Transverse colon (tissue), 4 donors: ENCODE data around the gene TBX1. TPM values are rescaled to one million over a fixed set of nuclear protein-coding genes. Genes with fewer than 3 reads are reported as not detected.

Experiments
- DNase-seq: peaks from one replicate; pipeline ENCODE4 v3.0.0-alpha.2; 2019
- H3K27ac ChIP-seq, 4 donors: fragments of 200-600 bp; sonication (generic); 2 replicates each; pipeline ENCODE4 v1.5.1; 2016 to 2018; ENCODE audit warnings: inconsistent platforms in 4 of 4
- H3K27me3 ChIP-seq: fragments of 200-600 bp; sonication (generic); 2 replicates; pipeline ENCODE4 v1.5.1; 2017; ENCODE audit warnings: inconsistent platforms
- H3K36me3 ChIP-seq, 4 donors: fragments of 200-600 bp; sonication (generic); 2 replicates each; pipeline ENCODE4 v1.5.1; 2017 to 2019; ENCODE audit warnings: inconsistent platforms in 4 of 4
- H3K4me1 ChIP-seq, 4 donors: fragments of 200-600 bp; sonication (generic); 2 replicates each; pipeline ENCODE4 v1.5.1; 2017 to 2020; ENCODE audit warnings: inconsistent platforms in 4 of 4
- H3K4me3 ChIP-seq, 4 donors: fragments of 200-600 bp; sonication (generic); 1 replicate in 1 of 4; 2 replicates in 3 of 4; pipeline versions ENCODE4 v1.5.1 to v1.6.1; 2017 to 2019; ENCODE audit warnings: inconsistent platforms in 4 of 4
- H3K9me3 ChIP-seq, 2 donors: fragments of 200-600 bp; sonication (generic); 2 replicates each; pipeline ENCODE4 v1.5.1; 2017 to 2019; ENCODE audit warnings: inconsistent platforms in 2 of 2
- EP300 ChIP-seq: sonication (generic); formaldehyde crosslinking; IDR thresholded peaks from one replicate; pipeline ENCODE4 v1.6.1; 2017; ENCODE audit warnings: antibody characterized with exemption, low read depth
- POLR2A ChIP-seq: fragments of 450-650 bp; IDR thresholded peaks from one replicate; pipeline ENCODE4 v1.6.1; 2016; ENCODE audit warnings: antibody characterized with exemption, mild to moderate bottlenecking, moderate library complexity
- POLR2AphosphoS5 ChIP-seq, 3 donors: sonication (generic); formaldehyde crosslinking; IDR thresholded peaks; one replicate each; pipeline ENCODE4 v1.6.1; 2016; ENCODE audit warnings: antibody characterized with exemption in 3 of 3
- WGBS, 2 donors: methylation state at CpG; one replicate each; pipeline ENCODE4 v1.1.5; 2018; ENCODE audit warnings: low coverage in 1 of 2; 5-methylcytosine and 5-hydroxymethylcytosine counted together
- in situ Hi-C, 4 donors: fragments of 200-750 bp; cut with MboI; loops; one replicate each; pipeline versions ENCODE4 v1.15.0 to v1.15.1; 2017; ENCODE audit warnings: low sequenced_read_pairs in 3 of 4, low pct_ligation_motif_present in 1 of 4, low pct_unique_long_range_greater_than_20kb in 1 of 4
- intact Hi-C: fragments of 100-400 bp; cut with DNase I; formaldehyde crosslinking; loops from one replicate; pipeline ENCODE4 v1.15.1; 2023; ENCODE audit warnings: low total_unique reads
- total RNA-seq, 4 donors: library from RNA; depleted of rRNA; stranded (reverse); fragments of >200 nt; gene quantifications; one replicate each; pipeline ENCODE4 v1.1.0, GENCODE V29; 2016
- TF ChIP-seq, protein P1 (sequence below), 5 experiments: fragments of 200-600 bp in 3 of 5; fragments of 450-650 bp in 2 of 5; sonication (generic) in 3 of 5; IDR thresholded peaks; 1 replicate in 2 of 5; 2 replicates in 3 of 5; pipeline ENCODE4 v1.5.1; 2016 to 2017; ENCODE audit warnings: antibody characterized with exemption in 5 of 5, inconsistent platforms in 3 of 5, mild to moderate bottlenecking in 2 of 5, moderate library complexity in 1 of 5

TBX1 gene
- total RNA-seq, 4 donors from 2014 or later: 1.1 to 1.3 TPM; not detected in 2

DNA sequence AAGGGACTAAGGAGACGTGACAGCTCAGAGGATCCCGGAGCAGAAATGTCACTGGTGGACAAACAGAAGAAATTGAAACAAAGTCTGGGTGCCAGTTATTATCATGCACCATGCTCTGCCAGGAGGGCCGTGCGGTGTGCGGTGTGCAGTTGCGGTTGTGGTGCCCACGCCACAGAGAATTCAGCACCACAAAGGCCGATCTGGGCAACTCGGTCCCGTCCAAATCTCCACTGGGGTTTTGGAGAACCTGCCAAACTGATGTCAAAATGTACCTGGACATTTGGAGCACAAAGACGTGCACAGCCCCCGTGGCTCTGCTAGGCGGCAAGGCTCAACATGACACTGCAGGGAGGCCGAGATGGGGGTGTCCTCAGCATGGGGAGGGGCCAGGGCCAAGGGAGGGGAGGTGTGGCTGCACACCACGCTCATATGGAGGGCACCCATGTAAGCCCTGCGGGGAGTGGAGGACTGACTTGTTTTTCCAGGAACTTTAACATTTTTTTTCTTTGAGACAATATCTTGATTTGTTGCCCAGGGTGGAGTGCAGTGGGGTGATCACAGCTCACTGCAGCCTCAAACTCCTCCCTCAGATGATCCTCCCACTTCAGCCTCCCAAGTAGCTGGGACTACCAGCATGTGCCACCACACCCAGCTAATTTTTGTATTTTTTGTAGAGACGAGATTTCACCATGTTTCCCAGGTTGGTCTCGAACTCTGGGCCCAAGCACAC is 54.7 kb downstream of the TBX1 start:
- no peak for DNase-seq
- no peak overlapping the region for H3K27ac ChIP-seq
- no peaks in the 10 kb centered on the region for H3K9me3 ChIP-seq
- 93% methylated on average over 18 of the region's 18 CpGs; no CpG with 5 or more reads in 1 of the 2 donors for WGBS, 2 donors
- in situ Hi-C loops (no loop called here), intact Hi-C loops (no loop called here)
- H3K27me3 ChIP-seq: no peaks in the 10 kb centered on the region
- no peak overlapping the region for H3K4me3 ChIP-seq
- TF ChIP-seq POLR2A: no peak
- TF ChIP-seq, protein P1, sequence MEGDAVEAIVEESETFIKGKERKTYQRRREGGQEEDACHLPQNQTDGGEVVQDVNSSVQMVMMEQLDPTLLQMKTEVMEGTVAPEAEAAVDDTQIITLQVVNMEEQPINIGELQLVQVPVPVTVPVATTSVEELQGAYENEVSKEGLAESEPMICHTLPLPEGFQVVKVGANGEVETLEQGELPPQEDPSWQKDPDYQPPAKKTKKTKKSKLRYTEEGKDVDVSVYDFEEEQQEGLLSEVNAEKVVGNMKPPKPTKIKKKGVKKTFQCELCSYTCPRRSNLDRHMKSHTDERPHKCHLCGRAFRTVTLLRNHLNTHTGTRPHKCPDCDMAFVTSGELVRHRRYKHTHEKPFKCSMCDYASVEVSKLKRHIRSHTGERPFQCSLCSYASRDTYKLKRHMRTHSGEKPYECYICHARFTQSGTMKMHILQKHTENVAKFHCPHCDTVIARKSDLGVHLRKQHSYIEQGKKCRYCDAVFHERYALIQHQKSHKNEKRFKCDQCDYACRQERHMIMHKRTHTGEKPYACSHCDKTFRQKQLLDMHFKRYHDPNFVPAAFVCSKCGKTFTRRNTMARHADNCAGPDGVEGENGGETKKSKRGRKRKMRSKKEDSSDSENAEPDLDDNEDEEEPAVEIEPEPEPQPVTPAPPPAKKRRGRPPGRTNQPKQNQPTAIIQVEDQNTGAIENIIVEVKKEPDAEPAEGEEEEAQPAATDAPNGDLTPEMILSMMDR (IDR thresholded peaks at IDR 0.05): no peak
- TF ChIP-seq POLR2AphosphoS5 (IDR thresholded peaks at IDR 0.05): no peak
- no peak for TF ChIP-seq EP300
- H3K4me1 ChIP-seq: no peaks in the 10 kb centered on the region
- H3K36me3 ChIP-seq: no peaks in the 10 kb centered on the region

DNA sequence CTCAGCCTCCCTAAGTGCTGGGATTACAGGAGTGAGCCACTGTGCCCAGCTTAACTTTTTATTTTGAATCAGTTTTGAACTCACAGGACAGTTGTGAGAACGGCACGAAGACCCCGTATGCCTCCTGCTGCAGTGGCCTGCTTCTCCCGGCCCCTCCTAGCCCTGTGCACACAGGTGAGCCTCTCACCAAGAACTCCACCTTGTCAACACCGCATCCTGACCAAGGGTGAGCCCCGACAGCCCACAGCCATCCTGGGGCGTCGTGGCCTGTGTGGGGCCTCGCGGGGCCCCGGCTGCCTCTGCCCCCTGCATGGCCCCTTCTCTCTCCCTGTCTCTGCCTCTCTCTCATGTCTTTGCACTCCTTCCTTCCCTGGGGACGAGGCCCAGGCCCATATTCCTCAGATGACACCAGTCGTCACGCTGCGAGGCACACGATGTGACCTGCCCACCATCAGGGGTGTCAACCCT is 55.3 kb downstream of the TBX1 start:
- H3K9me3 ChIP-seq: no peaks in the 10 kb centered on the region
- H3K4me1 ChIP-seq: no peaks in the 10 kb centered on the region
- H3K27me3 ChIP-seq: no peaks in the 10 kb centered on the region
- 89 to 93% methylated on average over 5 to 16 of the region's 16 CpGs for WGBS, 2 donors
- H3K4me3 ChIP-seq: no peak overlapping the region
- intact Hi-C loops: no loop called here
- no peak overlapping the region for H3K27ac ChIP-seq
- no peak for TF ChIP-seq POLR2AphosphoS5 (IDR thresholded peaks at IDR 0.05)
- TF ChIP-seq, protein P1 (IDR thresholded peaks at IDR 0.05): no peak
- TF ChIP-seq EP300: no peak
- TF ChIP-seq POLR2A: no peak
- in situ Hi-C loops: no loop called here
- H3K36me3 ChIP-seq: no peaks in the 10 kb centered on the region
- DNase-seq: no peak

DNA sequence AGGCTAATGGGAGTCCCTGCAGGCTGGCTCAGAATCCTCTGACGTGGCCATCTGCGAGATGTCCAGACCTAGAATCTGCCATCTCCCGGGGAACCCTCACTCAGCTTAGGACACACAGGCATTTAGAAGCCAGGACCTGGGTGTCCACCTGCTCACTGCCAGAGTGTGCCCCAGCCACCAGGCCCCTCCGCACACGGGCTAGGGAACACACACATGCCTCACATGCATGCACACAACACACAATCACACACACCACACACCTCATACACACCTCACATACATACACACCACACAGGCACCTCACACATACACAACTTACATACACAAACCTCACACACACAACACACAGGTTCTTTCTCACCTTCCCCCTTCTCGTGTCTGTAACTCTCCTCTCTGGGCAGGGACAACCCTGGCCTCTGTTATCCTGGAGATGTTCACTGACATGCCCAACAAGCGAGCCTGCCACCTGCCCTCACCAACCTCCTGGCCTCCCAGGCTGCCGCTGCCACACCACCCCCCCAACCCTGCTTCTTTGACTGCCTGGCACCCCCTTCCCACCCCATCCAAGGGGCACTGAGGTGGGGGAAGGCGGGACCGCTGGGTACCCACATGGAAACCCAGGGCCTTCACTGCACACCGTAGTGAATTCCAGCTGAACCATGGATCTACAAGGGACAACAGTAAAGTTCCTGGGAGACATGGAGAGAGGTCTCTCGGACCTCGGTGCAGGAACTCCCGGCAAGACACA is 56.0 kb downstream of the TBX1 start:
- intact Hi-C loops (no loop called here), in situ Hi-C loops (no loop called here)
- H3K27me3 ChIP-seq: no peaks in the 10 kb centered on the region
- no peaks in the 10 kb centered on the region for H3K9me3 ChIP-seq
- 89 to 94% methylated on average over 3 to 14 of the region's 14 CpGs for WGBS, 2 donors
- H3K27ac ChIP-seq: no peak overlapping the region
- no peaks in the 10 kb centered on the region for H3K4me1 ChIP-seq
- no peak for DNase-seq
- no peak for TF ChIP-seq POLR2AphosphoS5 (IDR thresholded peaks at IDR 0.05)
- TF ChIP-seq, protein P1 (IDR thresholded peaks at IDR 0.05): no peak
- no peak overlapping the region for H3K4me3 ChIP-seq
- H3K36me3 ChIP-seq: no peaks in the 10 kb centered on the region

Other genes starting within 250 kb of the TBX1 start
- 100 to 1,000 TPM in 1 of 4 donors, 10 to 100 TPM in 3; 29.5 to 126 (median 63.9) TPM for gene CLDN5, start 236.4 kb upstream of the TBX1 start, total RNA-seq
- 100 to 1,000 TPM in 1 of 4 donors, 1 to 10 TPM in 3; 2.5 to 709 (median 5.4) TPM for gene SEPTIN5, start 46.3 kb upstream of the TBX1 start, total RNA-seq
- 10 to 100 TPM in 1 of 4 donors, 1 to 10 TPM in 2, under 1 TPM in 1; 0.41 to 10.3 (median 1.8) TPM for gene GP1BB, start 37.2 kb upstream of the TBX1 start, total RNA-seq
- gene GNB1L, start 94.1 kb downstream of the TBX1 start, total RNA-seq: 1 to 10 TPM in 3 of 4 donors, under 1 TPM in 1; 0.80 to 4.8 (median 2.8) TPM
- 10 to 100 TPM in 1 of 4 donors, 1 to 10 TPM in 3; 7.1 to 16.8 (median 7.8) TPM for gene RTL10, start 94.1 kb downstream of the TBX1 start, total RNA-seq
- gene COMT, start 181.0 kb downstream of the TBX1 start, total RNA-seq: 100 to 1,000 TPM in 1 of 4 donors, 10 to 100 TPM in 3; 58.5 to 103 (median 85.3) TPM
- gene TXNRD2, start 181.0 kb downstream of the TBX1 start, total RNA-seq: 10 to 100 TPM; 12.1 to 28.9 (median 21.6) TPM